ENCODE measurements around the gene C1QTNF3.

C1QTNF3 gene

DNA sequence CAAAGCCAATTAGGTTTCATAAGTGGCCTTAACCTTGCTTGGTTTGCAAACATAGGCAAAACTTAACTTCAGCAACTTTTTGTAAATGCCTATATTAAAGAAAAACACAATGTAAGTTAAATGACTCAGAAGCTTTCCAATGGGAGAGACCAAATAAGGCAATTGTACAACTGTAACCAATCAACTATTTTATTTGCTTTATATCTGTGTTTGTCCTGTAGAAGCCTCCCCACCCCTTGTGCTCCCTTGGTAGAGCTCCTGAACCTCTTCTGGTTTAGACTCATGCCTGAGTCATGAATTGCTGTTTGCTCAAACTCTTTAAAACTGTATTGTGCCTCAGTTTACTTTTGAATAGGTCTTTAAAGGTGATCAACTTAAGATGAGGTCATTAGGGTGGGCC, 3.0 kb upstream of the C1QTNF3 start:
- DNase-seq (ENCODE audit: low spot score), result no peak
- in situ Hi-C loops (cut with MboI; ENCODE audit: low sequenced_read_pairs, unreplicated experiment), result no loop called here
- TF ChIP-seq, protein P1, sequence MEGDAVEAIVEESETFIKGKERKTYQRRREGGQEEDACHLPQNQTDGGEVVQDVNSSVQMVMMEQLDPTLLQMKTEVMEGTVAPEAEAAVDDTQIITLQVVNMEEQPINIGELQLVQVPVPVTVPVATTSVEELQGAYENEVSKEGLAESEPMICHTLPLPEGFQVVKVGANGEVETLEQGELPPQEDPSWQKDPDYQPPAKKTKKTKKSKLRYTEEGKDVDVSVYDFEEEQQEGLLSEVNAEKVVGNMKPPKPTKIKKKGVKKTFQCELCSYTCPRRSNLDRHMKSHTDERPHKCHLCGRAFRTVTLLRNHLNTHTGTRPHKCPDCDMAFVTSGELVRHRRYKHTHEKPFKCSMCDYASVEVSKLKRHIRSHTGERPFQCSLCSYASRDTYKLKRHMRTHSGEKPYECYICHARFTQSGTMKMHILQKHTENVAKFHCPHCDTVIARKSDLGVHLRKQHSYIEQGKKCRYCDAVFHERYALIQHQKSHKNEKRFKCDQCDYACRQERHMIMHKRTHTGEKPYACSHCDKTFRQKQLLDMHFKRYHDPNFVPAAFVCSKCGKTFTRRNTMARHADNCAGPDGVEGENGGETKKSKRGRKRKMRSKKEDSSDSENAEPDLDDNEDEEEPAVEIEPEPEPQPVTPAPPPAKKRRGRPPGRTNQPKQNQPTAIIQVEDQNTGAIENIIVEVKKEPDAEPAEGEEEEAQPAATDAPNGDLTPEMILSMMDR (IDR thresholded peaks at IDR 0.05; ENCODE audit: borderline replicate concordance, control extremely low read depth, extremely low read depth, insufficient read depth, missing control alignments), result no peak

DNA sequence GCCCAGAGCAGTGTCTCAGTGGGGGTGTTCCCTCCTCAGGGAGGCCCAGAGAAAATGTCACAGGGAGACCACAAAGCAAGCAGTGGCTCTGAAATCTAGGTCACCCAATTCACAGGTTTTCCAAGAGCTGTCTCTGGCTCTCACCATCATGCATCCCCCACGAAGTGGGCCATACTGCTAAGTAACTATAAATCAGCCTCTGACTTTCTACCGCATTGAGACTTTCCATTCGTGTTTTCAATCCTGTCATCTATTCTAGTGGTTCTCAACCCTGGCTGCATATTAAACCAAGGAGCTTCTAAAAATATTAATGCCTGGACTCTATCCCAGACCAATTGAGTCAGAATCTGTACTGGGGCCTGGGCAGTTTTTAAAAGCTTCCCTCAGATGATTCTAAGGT, 2.0 kb upstream of the C1QTNF3 start:
- TF ChIP-seq, protein P1 (IDR thresholded peaks at IDR 0.05; ENCODE audit: borderline replicate concordance, control extremely low read depth, extremely low read depth, insufficient read depth, missing control alignments), result no peak
- no peak for DNase-seq (ENCODE audit: low spot score)
- in situ Hi-C loops (cut with MboI; ENCODE audit: low sequenced_read_pairs, unreplicated experiment), result no loop called here

DNA sequence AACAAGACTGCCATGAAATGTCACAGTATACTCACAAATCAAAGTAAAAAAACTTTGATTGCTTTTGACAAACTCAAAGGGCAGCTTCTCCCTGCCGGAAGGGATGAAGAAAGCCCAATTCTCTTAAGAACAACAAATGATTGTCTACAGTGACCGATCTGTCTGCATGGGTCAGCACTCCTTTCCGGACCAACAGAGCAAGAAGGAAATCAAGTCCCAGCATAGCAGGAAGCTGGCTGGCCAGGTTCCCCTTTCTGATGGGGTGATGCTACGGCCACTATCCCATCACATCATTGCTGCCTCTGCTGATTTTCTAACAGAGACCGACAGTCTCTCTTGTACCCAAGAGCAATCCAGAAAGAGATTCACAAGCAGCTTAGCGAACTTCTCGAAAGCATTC, 692 bp downstream of the C1QTNF3 start:
- TF ChIP-seq, protein P1 (IDR thresholded peaks at IDR 0.05; ENCODE audit: borderline replicate concordance, control extremely low read depth, extremely low read depth, insufficient read depth, missing control alignments), result no peak
- DNase-seq (ENCODE audit: low spot score), result no peak
- in situ Hi-C loops (cut with MboI; ENCODE audit: low sequenced_read_pairs, unreplicated experiment), result no loop called here

DNA sequence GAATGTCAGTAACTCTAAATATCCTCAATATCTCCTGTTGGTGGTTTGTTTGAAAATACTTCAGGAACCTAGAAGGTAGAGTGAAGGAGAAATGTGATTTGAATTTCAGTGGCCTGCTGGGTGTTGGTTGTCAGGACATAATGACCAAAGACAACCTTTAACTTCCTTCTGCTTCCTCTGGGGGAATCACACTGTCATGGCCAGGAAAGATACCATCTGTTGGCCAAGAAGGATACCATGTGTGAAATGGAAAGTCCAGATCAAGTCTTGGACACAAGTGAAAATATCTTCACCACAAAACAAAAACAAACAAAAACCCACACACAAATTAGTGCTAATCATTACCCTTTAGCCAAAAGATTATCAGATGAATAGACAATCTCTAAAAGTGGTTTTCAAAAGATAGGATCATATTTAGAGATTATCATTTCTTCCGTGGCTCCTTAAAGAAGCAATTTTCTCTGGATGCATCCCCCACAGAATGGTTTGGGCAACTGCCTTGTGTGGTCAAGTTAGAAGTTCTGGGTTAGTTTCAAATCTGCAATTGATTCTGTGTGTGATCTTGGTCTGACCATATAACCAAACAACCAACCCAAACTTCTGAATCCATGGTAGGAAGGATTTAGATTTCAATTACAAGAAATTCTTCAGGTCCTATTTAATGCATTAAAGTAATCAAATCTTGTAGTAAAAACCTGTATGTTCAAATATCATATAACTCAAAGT, 1.6 kb downstream of the C1QTNF3 start:
- DNase-seq (ENCODE audit: low spot score), result no peak
- in situ Hi-C loops (cut with MboI; ENCODE audit: low sequenced_read_pairs, unreplicated experiment), result no loop called here
- TF ChIP-seq, protein P1 (IDR thresholded peaks at IDR 0.05; ENCODE audit: borderline replicate concordance, control extremely low read depth, extremely low read depth, insufficient read depth, missing control alignments), result no peak

DNA sequence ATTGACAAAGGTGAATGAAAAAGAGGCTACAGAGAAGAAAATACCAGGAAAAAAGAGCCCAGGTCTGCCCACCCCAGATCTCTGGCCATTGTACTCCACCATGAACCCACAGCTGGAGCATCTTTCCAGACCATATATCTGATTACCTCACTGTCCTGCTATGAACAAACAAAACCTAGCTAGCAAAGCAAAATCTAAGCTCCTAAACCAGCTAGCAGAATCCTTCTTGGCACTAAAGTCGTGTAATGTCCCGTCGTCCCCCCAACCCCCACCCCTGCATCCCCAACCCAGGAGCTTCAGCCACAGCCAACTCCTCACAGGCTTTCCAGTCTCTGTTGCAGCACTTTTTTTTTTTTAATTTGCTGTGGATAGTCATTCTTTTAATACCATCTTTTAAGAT, 2.5 kb downstream of the C1QTNF3 start:
- in situ Hi-C loops (cut with MboI; ENCODE audit: low sequenced_read_pairs, unreplicated experiment), result no loop called here
- no peak for DNase-seq (ENCODE audit: low spot score)
- TF ChIP-seq, protein P1 (IDR thresholded peaks at IDR 0.05; ENCODE audit: borderline replicate concordance, control extremely low read depth, extremely low read depth, insufficient read depth, missing control alignments), result no peak

DNA sequence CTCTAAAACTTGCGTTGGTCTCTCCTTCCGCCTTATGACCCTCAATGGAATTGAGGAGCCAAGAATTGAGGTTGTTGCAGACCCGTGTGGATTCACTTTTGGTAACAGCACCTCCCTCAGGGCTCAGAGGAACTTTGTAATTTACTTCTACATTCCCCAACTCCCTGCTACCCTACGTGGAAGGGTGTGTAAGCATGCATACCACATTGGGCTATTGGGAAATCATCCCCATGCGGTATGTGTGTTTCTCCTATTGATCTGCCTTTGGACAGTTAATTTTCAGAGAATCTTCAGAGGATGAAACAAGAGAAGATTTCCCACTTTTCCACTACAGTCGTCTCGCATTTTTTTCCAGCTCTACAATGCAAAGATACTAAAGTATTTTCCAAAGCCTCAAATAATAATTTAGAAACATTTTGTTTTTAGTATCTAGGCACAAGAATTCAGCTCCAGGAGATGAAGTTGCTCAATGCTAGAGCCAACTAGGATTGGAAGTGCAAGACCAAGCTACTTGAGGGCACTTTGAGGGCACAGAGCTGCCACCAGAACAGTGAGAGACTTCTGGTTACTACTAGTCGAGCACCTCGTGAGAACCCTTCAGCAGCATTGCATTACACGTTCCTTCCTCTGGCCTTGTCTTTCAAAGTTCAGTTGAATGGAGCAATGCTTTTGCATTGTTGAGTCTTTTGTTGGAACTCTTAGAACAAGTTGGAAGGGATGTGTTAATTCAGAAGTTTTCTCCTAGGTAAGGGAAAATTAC, 3.4 kb downstream of the C1QTNF3 start:
- TF ChIP-seq, protein P1 (IDR thresholded peaks at IDR 0.05; ENCODE audit: borderline replicate concordance, control extremely low read depth, extremely low read depth, insufficient read depth, missing control alignments), result no peak
- no peak for DNase-seq (ENCODE audit: low spot score)
- in situ Hi-C loops (cut with MboI; ENCODE audit: low sequenced_read_pairs, unreplicated experiment), result no loop called here

Data from GM13976 (cell line).